SK-N-SH (cell line): ENCODE data around the gene APOL4. TPM values are rescaled to one million over a fixed set of nuclear protein-coding genes. Genes with fewer than 3 reads are reported as not detected.

ENCODE experiments used
- CTCF ChIA-PET: fragments of 300-600, 350-600 bp; formaldehyde crosslinking; extraction: SDS; loops from one replicate; lab custom pipeline; 2021; lab: Yijun Ruan, JAX
- POLR2A ChIA-PET: fragments of 350-600 bp; sonication (Branson Sonifier 250); formaldehyde crosslinking; extraction: SDS; loops from one replicate; lab custom pipeline; 2020; ENCODE audit warnings: antibody characterized with exemption, inconsistent platforms; lab: Yijun Ruan, JAX
- DNase-seq: peaks from one replicate; pipeline ENCODE4 v3.0.0; 2012
- H2AFZ ChIP-seq: fragments of 200-600 bp; sonication (generic); 2 replicates; pipeline ENCODE4 v1.8.1; 2016; ENCODE audit warnings: antibody characterized with exemption, mild to moderate bottlenecking, low read depth
- H3F3A ChIP-seq: fragments of 200-600 bp; sonication (generic); replicated peaks from 2 replicates; pipeline ENCODE3; 2016; ENCODE audit warnings: antibody characterized with exemption, mild to moderate bottlenecking; ENCODE audit not compliant: insufficient read depth
- H3K27ac ChIP-seq, 2 experiments: fragments of 200-500 bp in 1 of 2; fragments of 200-600 bp in 1 of 2; sonication (Bioruptor generic) in 1 of 2; sonication (generic), shearing (Covaris generic) in 1 of 2; 2 replicates each; pipeline versions ENCODE4 v1.5.1 to v1.6.1; 2014 to 2016; ENCODE audit warnings: low read depth in 2 of 2, inconsistent platforms in 1 of 2, low read length in 1 of 2, mild to moderate bottlenecking in 1 of 2, mixed read lengths in 1 of 2
- H3K27me3 ChIP-seq: fragments of 200-600 bp; sonication (generic), shearing (Covaris generic); 2 replicates; pipeline ENCODE4 v1.6.1; 2016; ENCODE audit warnings: mixed run types; ENCODE audit not compliant: insufficient read depth
- H3K36me3 ChIP-seq, 2 experiments: fragments of 200-500 bp in 1 of 2; fragments of 200-600 bp in 1 of 2; sonication (Bioruptor generic) in 1 of 2; sonication (generic) in 1 of 2; replicated peaks in 1 of 2; 2 replicates each; pipeline versions ENCODE3 to v1.5.1; 2014 to 2016; ENCODE audit warnings: low read length in 1 of 2, mild to moderate bottlenecking in 1 of 2; ENCODE audit not compliant: insufficient read depth in 2 of 2, control insufficient read depth in 1 of 2
- H3K4me1 ChIP-seq, 2 experiments: fragments of 200-500 bp in 1 of 2; fragments of 200-600 bp in 1 of 2; sonication (Bioruptor generic) in 1 of 2; sonication (generic), shearing (Covaris generic) in 1 of 2; 2 replicates each; pipeline versions ENCODE4 v1.5.1 to v1.6.1; 2014 to 2016; ENCODE audit warnings: low read depth in 1 of 2, low read length in 1 of 2, mixed run types in 1 of 2; ENCODE audit not compliant: insufficient read depth in 2 of 2, control insufficient read depth in 1 of 2
- H3K4me2 ChIP-seq: fragments of 200-600 bp; sonication (generic), shearing (Covaris generic); 2 replicates; pipeline ENCODE4 v1.6.1; 2017; ENCODE audit warnings: mixed run types
- H3K4me3 ChIP-seq, 2 experiments: fragments of 200-500 bp in 1 of 2; fragments of 200-600 bp in 1 of 2; sonication (Bioruptor generic) in 1 of 2; sonication (generic), shearing (Covaris generic) in 1 of 2; 2 replicates each; pipeline versions ENCODE4 v1.5.1 to v1.8.1; 2014 to 2016; ENCODE audit warnings: low read depth in 2 of 2, inconsistent platforms in 1 of 2, low read length in 1 of 2, mild to moderate bottlenecking in 1 of 2, mixed read lengths in 1 of 2, moderate library complexity in 1 of 2
- H3K79me2 ChIP-seq: fragments of 200-600 bp; sonication (generic); 2 replicates; pipeline ENCODE4 v1.8.1; 2017; ENCODE audit warnings: mild to moderate bottlenecking; ENCODE audit not compliant: insufficient read depth
- H3K9ac ChIP-seq: fragments of 200-600 bp; sonication (generic); 2 replicates; pipeline ENCODE4 v1.6.1; 2017; ENCODE audit warnings: mixed run types
- H3K9me2 ChIP-seq: fragments of 200-600 bp; sonication (generic); 2 replicates; pipeline ENCODE4 v1.6.1; 2017; ENCODE audit warnings: mixed run types
- H3K9me3 ChIP-seq: fragments of 200-600 bp; sonication (generic); 2 replicates; pipeline ENCODE4 v1.6.1; 2017; ENCODE audit warnings: mixed run types, mild to moderate bottlenecking, moderate library complexity
- H4K20me1 ChIP-seq: fragments of 200-600 bp; sonication (generic); 2 replicates; pipeline ENCODE4 v1.6.1; 2017; ENCODE audit warnings: mild to moderate bottlenecking, mixed run types; ENCODE audit not compliant: insufficient read depth
- FOSL2 ChIP-seq: IDR thresholded peaks from 2 replicates; pipeline ENCODE4 v1.4.0; 2012; ENCODE audit warnings: low read depth, mild to moderate bottlenecking, moderate library complexity, borderline replicate concordance
- GATA2 ChIP-seq: sonication (generic); formaldehyde crosslinking; IDR thresholded peaks from 2 replicates; pipeline ENCODE4 v1.5.0; 2020; ENCODE audit warnings: mild to moderate bottlenecking, missing genetic modification reagents
- IRF3 ChIP-seq: fragments of 150-350 bp; IDR thresholded peaks from 2 replicates; pipeline ENCODE4 v1.6.1; 2016; ENCODE audit warnings: mild to moderate bottlenecking, low read depth, low read length
- JUND ChIP-seq: IDR thresholded peaks from 2 replicates; pipeline ENCODE4 v1.4.0; 2012
- MEF2A ChIP-seq: IDR thresholded peaks from 2 replicates; pipeline ENCODE4 v1.4.0; 2012; ENCODE audit warnings: low read depth, borderline replicate concordance
- MXI1 ChIP-seq: IDR thresholded peaks from 2 replicates; pipeline ENCODE4 v1.6.1; 2012; ENCODE audit warnings: mild to moderate bottlenecking, low read depth, low read length, improper control_type of control experiment
- POLR2AphosphoS5 ChIP-seq: IDR thresholded peaks from 2 replicates; pipeline ENCODE4 v1.6.1; 2012; ENCODE audit warnings: low read depth, low read length
- SIN3A ChIP-seq: IDR thresholded peaks from 2 replicates; pipeline ENCODE4 v1.6.1; 2012; ENCODE audit warnings: low read depth, mild to moderate bottlenecking, low read length, moderate library complexity, borderline replicate concordance
- SMC3 ChIP-seq: IDR thresholded peaks from 2 replicates; pipeline ENCODE4 v1.6.1; 2012; ENCODE audit warnings: low read depth, low read length, improper control_type of control experiment
- TAF1 ChIP-seq: IDR thresholded peaks from 2 replicates; pipeline ENCODE4 v1.6.1; 2012; ENCODE audit warnings: low read depth, mild to moderate bottlenecking, low read length, moderate library complexity, borderline replicate concordance
- TEAD4 ChIP-seq: IDR thresholded peaks from 2 replicates; pipeline ENCODE4 v1.4.0; 2012; ENCODE audit warnings: mild to moderate bottlenecking, borderline replicate concordance; ENCODE audit not compliant: insufficient read depth
- USF1 ChIP-seq: IDR thresholded peaks from 2 replicates; pipeline ENCODE4 v1.4.0; 2012; ENCODE audit warnings: low read depth, borderline replicate concordance
- USF2 ChIP-seq: fragments of 150-350 bp; IDR thresholded peaks from 2 replicates; pipeline ENCODE4 v1.6.1; 2017; ENCODE audit warnings: antibody characterized with exemption, low read length, low read depth, borderline replicate concordance
- YY1 ChIP-seq: IDR thresholded peaks from 2 replicates; pipeline ENCODE4 v1.4.0; 2012; ENCODE audit warnings: low read depth, mild to moderate bottlenecking
- ZBTB33 ChIP-seq: IDR thresholded peaks from 2 replicates; pipeline ENCODE4 v1.4.0; 2012; ENCODE audit warnings: low read depth, borderline replicate concordance
- WGBS: methylation state at CpG from one replicate; pipeline ENCODE4 v1.1.6; 2017; ENCODE audit warnings: low lambda C conversion rate; 5-methylcytosine and 5-hydroxymethylcytosine counted together
- polyA plus RNA-seq, 3 experiments: library from polyadenylated mRNA; depleted of rRNA; stranded (reverse); fragments of >200 nt; gene quantifications; 2 replicates each; pipeline ENCODE4 v1.2.3, GENCODE V29; 2012
- TF ChIP-seq, protein P1 (sequence below): IDR thresholded peaks from 2 replicates; pipeline ENCODE4; 2012
- TF ChIP-seq, protein P2 (sequence below): fragments of 200-600 bp; sonication (generic); IDR thresholded peaks from 2 replicates; pipeline ENCODE4 v1.6.1; 2017; ENCODE audit warnings: antibody characterized with exemption, mild to moderate bottlenecking, moderate library complexity

Gene APOL4
- polyA plus RNA-seq, 1 of the 3 experiments (the other 2 are of a cell fraction) = 0.08 TPM

- Histone ChIP-seq H3F3A (peaks cover 7% of the 10 kb centered on the region), H3K27ac (no peak overlapping the region), H3K79me2 (peaks cover 19% of the 10 kb centered on the region), H3K9ac (no peak overlapping the region), H3K4me2 (peak overlapping the region; percentile 94), H3K4me1 (peaks cover 10 to 25% of the 10 kb centered on the region in 2 experiments; a peak in 1 of 4 replicates), H3K4me3 (no peak overlapping the region; a peak in 1 of 4 replicates), H4K20me1 (no peaks in the 10 kb centered on the region), H3K27me3 (no peaks in the 10 kb centered on the region), H3K9me2 (no peaks in the 10 kb centered on the region), H3K36me3 (peaks cover 5 to 12% of the 10 kb centered on the region in 2 experiments), H2AFZ (no peak overlapping the region), H3K9me3 (no peaks in the 10 kb centered on the region)
- 98% methylated on average over 13 of the region's 14 CpGs for WGBS
- TF ChIP-seq TAF1 (no peak), YY1 (no peak), USF2 (no peak), ZBTB33 (no peak), TEAD4 (no peak), GATA2 (no peak)
- TF ChIP-seq, protein P1, sequence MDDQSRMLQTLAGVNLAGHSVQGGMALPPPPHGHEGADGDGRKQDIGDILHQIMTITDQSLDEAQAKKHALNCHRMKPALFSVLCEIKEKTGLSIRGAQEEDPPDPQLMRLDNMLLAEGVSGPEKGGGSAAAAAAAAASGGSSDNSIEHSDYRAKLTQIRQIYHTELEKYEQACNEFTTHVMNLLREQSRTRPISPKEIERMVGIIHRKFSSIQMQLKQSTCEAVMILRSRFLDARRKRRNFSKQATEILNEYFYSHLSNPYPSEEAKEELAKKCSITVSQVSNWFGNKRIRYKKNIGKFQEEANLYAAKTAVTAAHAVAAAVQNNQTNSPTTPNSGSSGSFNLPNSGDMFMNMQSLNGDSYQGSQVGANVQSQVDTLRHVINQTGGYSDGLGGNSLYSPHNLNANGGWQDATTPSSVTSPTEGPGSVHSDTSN = no peak
- DNase-seq = no peak
- POLR2A ChIA-PET = no interaction called here
- CTCF ChIA-PET = interaction anchor here (0.6 to 5.0 kb wide), 5 partner anchors 15 to 472 kb away, joined by 3 to 30 read pairs (median 6); no protein-coding TSS in a partner anchor
Observed at GRCh38 chr22:36236388-36237319, 35.0 kb upstream of the APOL4 start.

DNA sequence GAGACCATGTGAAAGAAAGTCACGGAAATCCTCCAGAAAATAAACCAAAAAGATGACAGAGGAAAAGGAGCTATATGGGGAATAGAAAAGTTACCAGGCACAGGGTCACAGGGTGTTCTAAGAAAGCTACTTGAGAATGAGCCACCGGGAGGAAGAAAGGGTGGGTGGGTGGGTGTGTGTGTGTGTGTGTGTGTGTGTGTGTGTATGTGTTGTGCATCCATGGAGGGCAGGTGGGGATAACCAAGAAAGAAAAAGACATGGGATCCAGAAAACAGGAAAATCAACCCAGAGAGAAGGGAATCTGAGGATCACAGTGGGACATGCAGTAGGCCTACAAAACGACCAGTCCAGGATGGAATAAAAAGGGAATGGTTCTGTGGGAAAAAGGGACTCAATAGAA is 34.0 kb upstream of the APOL4 start:
- no peak overlapping the region for H3K27ac ChIP-seq
- H3K4me2 ChIP-seq = no peak overlapping the region
- 75% methylated on average over 3 of the region's 3 CpGs for WGBS
- ChIA-PET CTCF (interaction anchor here (1.4 to 4.7 kb wide), 3 partner anchors 14 to 42 kb away, joined by 4 to 30 read pairs (median 6); no protein-coding TSS in a partner anchor), POLR2A (no interaction called here)
- H3K9me3 ChIP-seq = no peaks in the 10 kb centered on the region
- H3K4me3 ChIP-seq = no peak overlapping the region
- H3K27me3 ChIP-seq = no peaks in the 10 kb centered on the region
- H3K4me1 ChIP-seq = peaks cover 10 to 25% of the 10 kb centered on the region in 2 experiments; a peak in 1 of 4 replicates
- H2AFZ ChIP-seq = no peak overlapping the region
- no peaks in the 10 kb centered on the region for H3K9me2 ChIP-seq
- H4K20me1 ChIP-seq = no peaks in the 10 kb centered on the region
- H3K36me3 ChIP-seq = peaks cover 5 to 15% of the 10 kb centered on the region in 2 experiments
- peaks cover 7% of the 10 kb centered on the region for H3F3A ChIP-seq
- no peak overlapping the region for H3K9ac ChIP-seq
- peaks cover 19% of the 10 kb centered on the region for H3K79me2 ChIP-seq
- no peak for DNase-seq
- no peak for TF ChIP-seq JUND
- TF ChIP-seq SMC3 = no peak
- TF ChIP-seq SIN3A = no peak
- no peak for TF ChIP-seq FOSL2
- TF ChIP-seq USF1 = no peak
- no peak for TF ChIP-seq YY1
- TF ChIP-seq, protein P2, sequence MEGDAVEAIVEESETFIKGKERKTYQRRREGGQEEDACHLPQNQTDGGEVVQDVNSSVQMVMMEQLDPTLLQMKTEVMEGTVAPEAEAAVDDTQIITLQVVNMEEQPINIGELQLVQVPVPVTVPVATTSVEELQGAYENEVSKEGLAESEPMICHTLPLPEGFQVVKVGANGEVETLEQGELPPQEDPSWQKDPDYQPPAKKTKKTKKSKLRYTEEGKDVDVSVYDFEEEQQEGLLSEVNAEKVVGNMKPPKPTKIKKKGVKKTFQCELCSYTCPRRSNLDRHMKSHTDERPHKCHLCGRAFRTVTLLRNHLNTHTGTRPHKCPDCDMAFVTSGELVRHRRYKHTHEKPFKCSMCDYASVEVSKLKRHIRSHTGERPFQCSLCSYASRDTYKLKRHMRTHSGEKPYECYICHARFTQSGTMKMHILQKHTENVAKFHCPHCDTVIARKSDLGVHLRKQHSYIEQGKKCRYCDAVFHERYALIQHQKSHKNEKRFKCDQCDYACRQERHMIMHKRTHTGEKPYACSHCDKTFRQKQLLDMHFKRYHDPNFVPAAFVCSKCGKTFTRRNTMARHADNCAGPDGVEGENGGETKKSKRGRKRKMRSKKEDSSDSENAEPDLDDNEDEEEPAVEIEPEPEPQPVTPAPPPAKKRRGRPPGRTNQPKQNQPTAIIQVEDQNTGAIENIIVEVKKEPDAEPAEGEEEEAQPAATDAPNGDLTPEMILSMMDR = no peak
- no peak for TF ChIP-seq MEF2A
- TF ChIP-seq MXI1 = no peak
- TF ChIP-seq POLR2AphosphoS5 = no peak
- no peak for TF ChIP-seq IRF3
